ENCODE results near the gene NDE1. TPM values are rescaled to one million over a fixed set of nuclear protein-coding genes. Genes with fewer than 3 reads are reported as not detected.
"Not testable (repeated sequence)": the region's sequence is repeated elsewhere in the genome, so short reads cannot be mapped to it uniquely, and the experiment has no call there.

Gene NDE1
- total RNA-seq, 1 donor from 2014 or later = 31.4 TPM

DNA sequence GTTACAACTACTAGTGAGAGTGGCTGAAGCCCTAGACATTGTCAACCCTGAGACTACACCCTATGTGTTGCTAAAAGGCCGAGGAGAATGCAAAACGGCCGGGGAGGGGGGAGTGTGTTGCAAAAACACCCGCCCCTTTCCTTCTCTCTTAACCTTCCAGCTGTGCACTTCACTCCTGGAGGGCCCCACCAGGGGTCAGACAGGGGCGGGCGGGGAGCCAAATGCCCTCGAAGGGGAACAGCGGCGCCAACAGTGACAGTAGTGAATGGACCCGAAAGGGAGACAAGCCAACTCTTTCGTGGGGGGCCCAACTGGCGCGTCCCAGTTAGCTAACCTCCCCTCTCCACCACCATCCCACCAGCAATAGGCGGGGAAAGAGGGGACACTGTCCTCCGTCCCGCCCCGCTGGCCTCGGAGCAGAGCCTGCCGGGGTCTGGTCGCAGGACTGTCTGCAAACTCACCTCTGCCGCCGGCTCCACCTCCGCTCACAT, 7.4 kb upstream of the NDE1 start:
- Histone ChIP-seq H3K36me3 (ENCODE audit: control insufficient read depth, insufficient read depth, low read length) (no peaks in the 10 kb centered on the region), H3K27me3 (ENCODE audit: control insufficient read depth, insufficient read depth, low read length) (no peaks in the 10 kb centered on the region), H3K4me3 (ENCODE audit: low read depth, low read length) (peak overlapping the region; percentile 90)
- DNase-seq (ENCODE audit: low read depth) = no peak
- peak; percentile 60 for TF ChIP-seq CTCF (IDR thresholded peaks at IDR 0.05; ENCODE audit: insufficient read depth, low read length, poor library complexity, severe bottlenecking)

DNA sequence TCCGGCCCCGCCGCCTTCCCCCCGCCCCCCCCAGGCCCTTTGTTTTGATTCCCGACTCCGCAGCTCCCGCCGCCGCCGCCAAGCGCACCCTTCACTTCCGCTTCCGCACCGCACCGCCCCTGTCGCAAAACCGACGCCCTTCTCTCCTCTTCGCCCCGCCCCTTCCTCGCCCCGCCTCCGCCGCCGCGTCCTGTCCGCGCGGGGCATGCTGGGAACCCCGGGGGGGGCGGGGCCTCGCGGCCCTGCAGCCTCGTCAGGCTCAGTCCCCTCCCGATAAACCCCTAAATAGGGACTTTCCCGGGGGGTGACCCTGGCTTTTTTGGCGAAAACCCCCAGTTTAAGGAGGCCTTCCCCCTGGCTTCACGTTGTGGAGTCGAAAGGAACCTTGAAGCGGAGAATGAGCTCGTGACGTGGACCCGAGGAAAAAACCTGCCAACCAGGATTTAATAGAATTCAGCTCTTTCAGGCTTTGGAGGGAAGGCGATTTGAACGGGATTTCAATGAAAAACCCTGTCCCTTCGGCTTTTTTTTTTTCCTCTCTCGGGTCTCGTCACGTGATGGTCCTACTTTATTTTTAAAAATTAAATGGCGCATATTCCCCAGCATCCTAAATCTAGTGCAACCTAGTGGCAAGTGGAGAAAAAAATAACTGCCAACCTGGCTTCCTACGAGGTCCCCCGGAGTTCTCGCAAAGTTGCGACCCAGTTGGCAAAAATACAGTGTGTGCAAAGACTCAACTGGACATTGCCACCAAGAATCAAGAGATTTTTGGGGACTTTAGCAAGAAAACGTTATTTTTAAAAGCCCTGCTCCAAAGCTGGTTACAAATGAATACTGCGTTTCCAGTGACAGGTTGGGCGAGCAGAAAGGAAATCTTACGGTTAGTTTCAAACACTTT, 6.7 kb upstream of the NDE1 start, which contains the start of gene MARF1:
TSS of gene MARF1 (minus strand) at position 107 of the 898 bp plus-strand sequence. CDS start 3,921 bp downstream, outside the sequence.
- DNase-seq (ENCODE audit: low read depth) = no peak

DNA sequence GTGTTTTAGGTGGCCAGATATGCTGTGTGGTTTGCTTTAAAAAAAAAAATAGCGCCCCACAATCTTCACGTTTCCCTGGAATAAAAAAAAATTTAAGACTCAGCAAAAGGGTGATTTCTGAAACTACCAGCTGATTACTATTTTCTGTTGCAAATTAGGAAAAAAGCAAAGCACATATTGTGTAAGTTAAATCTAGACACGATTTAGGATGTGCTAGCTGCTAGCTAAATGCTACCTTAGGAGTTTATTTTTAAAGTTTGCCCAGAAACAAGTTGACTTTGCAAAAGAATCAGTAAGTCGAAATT, 6.1 kb upstream of the NDE1 start:
- no peaks in the 10 kb centered on the region for H3K27me3 ChIP-seq (ENCODE audit: control insufficient read depth, insufficient read depth, low read length)
- no peak for TF ChIP-seq CTCF (IDR thresholded peaks at IDR 0.05; ENCODE audit: insufficient read depth, low read length, poor library complexity, severe bottlenecking)
- H3K4me3 ChIP-seq (ENCODE audit: low read depth, low read length) = peak overlapping the region; percentile 90
- DNase-seq (ENCODE audit: low read depth) = no peak
- H3K36me3 ChIP-seq (ENCODE audit: control insufficient read depth, insufficient read depth, low read length) = no peaks in the 10 kb centered on the region

More for the DNA sequence above, 6.7 kb upstream of the NDE1 start, which contains the start of gene MARF1:
- H3K36me3 ChIP-seq (ENCODE audit: control insufficient read depth, insufficient read depth, low read length) = no peaks in the 10 kb centered on the region
- peak; percentile 43 for TF ChIP-seq CTCF (IDR thresholded peaks at IDR 0.05; ENCODE audit: insufficient read depth, low read length, poor library complexity, severe bottlenecking)
- H3K27me3 ChIP-seq (ENCODE audit: control insufficient read depth, insufficient read depth, low read length) = no peaks in the 10 kb centered on the region
- peak within 1 kb of the TSS; percentile 90 for H3K4me3 ChIP-seq (ENCODE audit: low read depth, low read length)

GRCh38 chr16:15644267-15644961, 5.6 kb upstream of the NDE1 start:
- H3K27me3 ChIP-seq (ENCODE audit: control insufficient read depth, insufficient read depth, low read length) = no peaks in the 10 kb centered on the region
- no peak for TF ChIP-seq CTCF (IDR thresholded peaks at IDR 0.05; ENCODE audit: insufficient read depth, low read length, poor library complexity, severe bottlenecking)
- DNase-seq (ENCODE audit: low read depth) = no peak
- no peak overlapping the region for H3K4me3 ChIP-seq (ENCODE audit: low read depth, low read length)
- no peaks in the 10 kb centered on the region for H3K36me3 ChIP-seq (ENCODE audit: control insufficient read depth, insufficient read depth, low read length)

DNA sequence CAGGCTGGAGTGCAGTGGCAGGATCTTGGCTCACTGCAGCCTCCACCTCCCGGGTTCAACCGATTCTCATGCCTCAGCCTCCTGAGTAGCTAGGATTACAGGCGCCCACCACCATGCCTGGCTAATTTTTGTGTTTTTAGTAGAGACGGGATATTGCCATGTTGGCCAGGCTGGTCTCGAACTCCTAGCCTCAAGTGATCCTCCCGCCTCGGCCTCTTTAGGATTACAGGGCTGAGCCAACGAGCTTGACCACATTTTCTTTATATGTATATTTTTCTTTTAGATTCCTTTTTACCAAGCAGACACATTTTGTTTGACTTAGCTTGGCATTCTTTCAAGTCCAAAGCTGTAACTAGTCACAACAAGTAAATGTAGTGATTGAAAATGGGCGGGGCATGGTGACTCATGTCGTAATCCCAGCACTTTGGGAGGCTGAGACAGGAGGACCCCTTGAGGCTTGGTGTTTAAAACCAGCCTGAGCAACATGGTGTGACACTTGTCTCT, 5.0 kb upstream of the NDE1 start:
- H3K36me3 ChIP-seq (ENCODE audit: control insufficient read depth, insufficient read depth, low read length); H3K4me3 ChIP-seq (ENCODE audit: low read depth, low read length); H3K27me3 ChIP-seq (ENCODE audit: control insufficient read depth, insufficient read depth, low read length); DNase-seq (ENCODE audit: low read depth): not testable (repeated sequence)

GRCh38 chr16:15646557-15647293, 3.3 kb upstream of the NDE1 start:
- not testable (repeated sequence) for DNase-seq (ENCODE audit: low read depth); H3K27me3 ChIP-seq (ENCODE audit: control insufficient read depth, insufficient read depth, low read length); H3K36me3 ChIP-seq (ENCODE audit: control insufficient read depth, insufficient read depth, low read length); H3K4me3 ChIP-seq (ENCODE audit: low read depth, low read length)

Data from kidney epithelial cell (primary cell).